Tibial artery (tissue), 4 donors: Measurements from ENCODE around the gene STARD13.

Experiments
- DNase-seq, 2 donors: peaks; one replicate each; pipeline ENCODE4 v3.0.0-alpha.2; 2019
- H3K27ac ChIP-seq, 2 donors: fragments of 200-600 bp; sonication (generic) in 1 of 2; 1 replicate in 1 of 2; 2 replicates in 1 of 2; pipeline ENCODE4 v1.5.1; 2018 to 2019; ENCODE audit warnings: mild to moderate bottlenecking in 1 of 2
- H3K27me3 ChIP-seq, 2 donors: fragments of 200-600 bp; sonication (generic) in 1 of 2; one replicate each; pipeline versions ENCODE4 v1.5.1 to v1.6.0; 2016 to 2019
- H3K36me3 ChIP-seq, 3 donors: fragments of 200-600 bp; sonication (generic) in 2 of 3; one replicate each; pipeline ENCODE4 v1.5.1; 2016 to 2019; ENCODE audit warnings: mild to moderate bottlenecking in 2 of 3
- H3K4me1 ChIP-seq, 4 donors: fragments of 200-600 bp; sonication (generic) in 2 of 4; 1 replicate in 3 of 4; 2 replicates in 1 of 4; pipeline ENCODE4 v1.5.1; 2016 to 2019
- H3K4me3 ChIP-seq, 2 donors: fragments of 200-600 bp; sonication (generic) in 1 of 2; 1 replicate in 1 of 2; 2 replicates in 1 of 2; pipeline ENCODE4 v1.5.1; 2018 to 2019; ENCODE audit warnings: mild to moderate bottlenecking in 2 of 2
- H3K9me3 ChIP-seq, 3 donors: fragments of 200-600 bp; sonication (generic) in 1 of 3; one replicate each; pipeline ENCODE4 v1.5.1; 2016 to 2019
- CTCF ChIP-seq, 2 experiments: fragments of 200-600 bp in 1 of 2; fragments of 450-650 bp in 1 of 2; IDR thresholded peaks; one replicate each; pipeline ENCODE4 v1.5.1; 2017 to 2019; ENCODE audit warnings: antibody characterized with exemption in 2 of 2, mild to moderate bottlenecking in 1 of 2, moderate library complexity in 1 of 2
- intact Hi-C: fragments of 100-400 bp; cut with DNase I; formaldehyde crosslinking; loops from one replicate; pipeline ENCODE4 v1.15.0; 2023; ENCODE audit warnings: low total_unique reads

The STARD13 gene

GRCh38 chr13:33057019-33057780 is 228.4 kb downstream of the STARD13 start:
- Histone ChIP-seq H3K36me3 (no peaks in the 10 kb centered on the region), H3K9me3 (no peaks in the 10 kb centered on the region), H3K27ac (no peak overlapping the region), H3K27me3 (no peaks in the 10 kb centered on the region), H3K4me3 (no peak overlapping the region), H3K4me1 (no peaks in the 10 kb centered on the region)
- TF ChIP-seq CTCF (IDR thresholded peaks at IDR 0.05) = peak in 1 of 2 experiments; percentile 18
- intact Hi-C loops = no loop called here
- DNase-seq = peak in 1 of 2 donors; percentile 26

GRCh38 chr13:33053397-33054066 is 232.0 kb downstream of the STARD13 start:
- H3K27ac ChIP-seq = peak overlapping the region in 1 of 2 donors; percentile 40
- intact Hi-C loops = no loop called here
- H3K4me3 ChIP-seq = no peak overlapping the region
- H3K27me3 ChIP-seq = no peaks in the 10 kb centered on the region
- DNase-seq = no peak
- TF ChIP-seq CTCF (IDR thresholded peaks at IDR 0.05) = no peak
- no peaks in the 10 kb centered on the region for H3K9me3 ChIP-seq
- H3K4me1 ChIP-seq = no peaks in the 10 kb centered on the region
- H3K36me3 ChIP-seq = no peaks in the 10 kb centered on the region
